SH-SY5Y (cell line): Measurements from ENCODE around the gene PBX1.

Experiments used
- GATA2 ChIP-seq: IDR thresholded peaks from 2 replicates; pipeline ENCODE4 v1.6.1; 2011; ENCODE audit warnings: mild to moderate bottlenecking, low read depth, low read length
- GATA3 ChIP-seq: IDR thresholded peaks from 2 replicates; pipeline ENCODE4 v1.6.1; 2011; ENCODE audit warnings: low read depth, mild to moderate bottlenecking, low read length, moderate library complexity

GRCh38 chr1:164805399-164805798 lies 246.4 kb downstream of the PBX1 start:
- TF ChIP-seq GATA3, result no peak
- TF ChIP-seq GATA2, result no peak
